ENCODE measurements around the gene STEEP1. TPM values are rescaled to one million over a fixed set of nuclear protein-coding genes. Genes with fewer than 3 reads are reported as not detected.

The STEEP1 gene
- 10 to 100 TPM; 30.9 to 33.0 TPM for total RNA-seq
- polyA plus RNA-seq = 19.2 TPM

- Mint-ChIP-seq H3K27me3 (peaks cover 0 to 6% of the 10 kb centered on the region in 2 donors), H3K36me3 (peaks cover 0 to 16% (median 0%) of the 10 kb centered on the region in 3 donors), H3K4me1 (peaks cover 19 to 33% (median 25%) of the 10 kb centered on the region in 3 donors), H3K4me3 (peak within 1 kb of the TSS; percentile 93 to 99 (median 95)), H3K9me3 (no peaks in the 10 kb centered on the region), H3K27ac (peak within 1 kb of the TSS; percentile 90 to 99 (median 96))
- Histone ChIP-seq H3K27me3 (ENCODE audit: insufficient read depth, low read length, poor library complexity, severe bottlenecking) (no peaks in the 10 kb centered on the region), H3K27ac (ENCODE audit: low read depth, low read length) (peak within 1 kb of the TSS; percentile 79), H3K36me3 (ENCODE audit: insufficient read depth, low read length) (no peaks in the 10 kb centered on the region), H3K9me3 (ENCODE audit: low read length) (no peaks in the 10 kb centered on the region), H3K4me3 (ENCODE audit: low read length) (peak within 1 kb of the TSS; percentile 82), H3K4me1 (ENCODE audit: insufficient read depth, low read length) (peaks cover 5% of the 10 kb centered on the region)
- POLR2A ChIA-PET = interaction anchor here (1.7 kb wide), 1 partner anchor 9 kb away, joined by 10 read pairs; the partner anchor contains the start of gene UBE2A
- CTCF ChIA-PET = interaction anchor here (0.9 to 1.8 kb wide), 2 partner anchors 11 to 164 kb away, joined by 3 to 4 read pairs; no protein-coding TSS in a partner anchor
- DNase-seq = peak; percentile 72 to 89 (median 79)
These were observed at the start of gene STEEP1 for GRCh38 chrX:119565107-119565663. STEEP1 (minus strand) TSS chrX:119565409; CDS start chrX:119565355, 54 bp downstream.

GRCh38 chrX:119614776-119615175 lies 49.6 kb upstream of the STEEP1 start:
- Mint-ChIP-seq H3K4me1 (peaks cover 5 to 10% (median 6%) of the 10 kb centered on the region in 3 donors), H3K4me3 (peak overlapping the region in 1 of 7 donors; percentile 13), H3K36me3 (peaks cover 0 to 15% (median 7%) of the 10 kb centered on the region in 3 donors), H3K27me3 (peaks cover 0 to 2% of the 10 kb centered on the region in 2 donors), H3K9me3 (no peaks in the 10 kb centered on the region), H3K27ac (peak overlapping the region in 3 of 8 donors; percentile 26 to 78 (median 32))
- DNase-seq = no peak
- CTCF ChIA-PET = interaction anchor here (1.1 to 1.5 kb wide), 2 partner anchors 76 to 98 kb away, joined by 3 read pairs; no protein-coding TSS in a partner anchor
- POLR2A ChIA-PET = interaction anchor here (0.6 kb wide), 1 partner anchor 11 kb away, joined by 3 read pairs; no protein-coding TSS in a partner anchor
- H3K27me3 ChIP-seq (ENCODE audit: insufficient read depth, low read length, poor library complexity, severe bottlenecking) = no peaks in the 10 kb centered on the region
- H3K27ac ChIP-seq (ENCODE audit: low read depth, low read length) = no peak overlapping the region
- H3K9me3 ChIP-seq (ENCODE audit: low read length) = no peaks in the 10 kb centered on the region
- no peak overlapping the region for H3K4me3 ChIP-seq (ENCODE audit: low read length)
- H3K36me3 ChIP-seq (ENCODE audit: insufficient read depth, low read length) = no peaks in the 10 kb centered on the region
- H3K4me1 ChIP-seq (ENCODE audit: insufficient read depth, low read length) = no peaks in the 10 kb centered on the region

GRCh38 chrX:119607018-119607389 lies 41.8 kb upstream of the STEEP1 start:
- ChIA-PET CTCF (interaction anchor here (1.0 to 2.0 kb wide), 2 partner anchors 122 to 147 kb away, joined by 4 to 7 read pairs; no protein-coding TSS in a partner anchor), POLR2A (interaction anchor here (0.5 to 2.3 kb wide), 4 partner anchors 32 to 185 kb away, joined by 3 to 20 read pairs (median 7); partner anchors contain the start of genes RPL39, SLC25A5 and UBE2A)
- no peaks in the 10 kb centered on the region for H3K36me3 ChIP-seq (ENCODE audit: insufficient read depth, low read length)
- no peaks in the 10 kb centered on the region for H3K9me3 ChIP-seq (ENCODE audit: low read length)
- H3K4me1 Mint-ChIP-seq = peaks cover 25 to 47% (median 41%) of the 10 kb centered on the region in 3 donors
- peaks cover 0 to 3% of the 10 kb centered on the region in 2 donors for H3K27me3 Mint-ChIP-seq
- H3K27ac Mint-ChIP-seq = peak overlapping the region; percentile 97 to 99 (median 99)
- H3K4me1 ChIP-seq (ENCODE audit: insufficient read depth, low read length) = peaks cover 6% of the 10 kb centered on the region
- H3K9me3 Mint-ChIP-seq = no peaks in the 10 kb centered on the region
- H3K4me3 Mint-ChIP-seq = peak overlapping the region; percentile 93 to 98 (median 94)
- H3K27ac ChIP-seq (ENCODE audit: low read depth, low read length) = peak overlapping the region; percentile 86
- peaks cover 0 to 14% (median 0%) of the 10 kb centered on the region in 3 donors for H3K36me3 Mint-ChIP-seq
- peak overlapping the region; percentile 75 for H3K4me3 ChIP-seq (ENCODE audit: low read length)
- DNase-seq = no peak
- no peaks in the 10 kb centered on the region for H3K27me3 ChIP-seq (ENCODE audit: insufficient read depth, low read length, poor library complexity, severe bottlenecking)

- Histone ChIP-seq H3K27ac (ENCODE audit: low read depth, low read length) (peak within 1 kb of the TSS; percentile 86), H3K4me3 (ENCODE audit: low read length) (peak within 1 kb of the TSS; percentile 75), H3K9me3 (ENCODE audit: low read length) (no peaks in the 10 kb centered on the region), H3K36me3 (ENCODE audit: insufficient read depth, low read length) (no peaks in the 10 kb centered on the region), H3K27me3 (ENCODE audit: insufficient read depth, low read length, poor library complexity, severe bottlenecking) (no peaks in the 10 kb centered on the region), H3K4me1 (ENCODE audit: insufficient read depth, low read length) (peaks cover 6% of the 10 kb centered on the region)
- ChIA-PET POLR2A (interaction anchor here (0.5 to 2.3 kb wide), 11 partner anchors 10 to 334 kb away, joined by 3 to 20 read pairs (median 5); partner anchors contain the start of genes RPL39, SLC25A5, SOWAHD and UBE2A), CTCF (interaction anchor here (1.0 to 2.0 kb wide), 2 partner anchors 123 to 147 kb away, joined by 4 to 7 read pairs; no protein-coding TSS in a partner anchor)
- Mint-ChIP-seq H3K4me3 (peak within 1 kb of the TSS; percentile 93 to 98 (median 94)), H3K4me1 (peaks cover 27 to 51% (median 45%) of the 10 kb centered on the region in 3 donors), H3K9me3 (no peaks in the 10 kb centered on the region), H3K36me3 (peaks cover 0 to 17% (median 0%) of the 10 kb centered on the region in 3 donors), H3K27me3 (peaks cover 0 to 3% of the 10 kb centered on the region in 2 donors), H3K27ac (peak within 1 kb of the TSS; percentile 97 to 99 (median 99))
- DNase-seq = peak; percentile 82 to 94 (median 87)
These were observed 41.2 kb upstream of the STEEP1 start, which contains the start of gene NKRF for GRCh38 chrX:119606280-119607017. NKRF (minus strand) TSS chrX:119606424.

- Mint-ChIP-seq H3K4me3 (peak overlapping the region; percentile 93 to 98 (median 94)), H3K27ac (peak overlapping the region; percentile 97 to 99 (median 99)), H3K9me3 (no peaks in the 10 kb centered on the region), H3K27me3 (peaks cover 0 to 3% of the 10 kb centered on the region in 2 donors), H3K4me1 (peaks cover 27 to 51% (median 45%) of the 10 kb centered on the region in 3 donors), H3K36me3 (peaks cover 0 to 17% (median 1%) of the 10 kb centered on the region in 3 donors)
- H3K4me1 ChIP-seq (ENCODE audit: insufficient read depth, low read length) = peaks cover 6% of the 10 kb centered on the region
- H3K9me3 ChIP-seq (ENCODE audit: low read length) = no peaks in the 10 kb centered on the region
- POLR2A ChIA-PET = interaction anchor here (0.6 to 2.3 kb wide), 10 partner anchors 9 to 186 kb away, joined by 3 to 20 read pairs (median 6); partner anchors contain the start of genes RPL39, SLC25A5, SOWAHD and UBE2A
- no peaks in the 10 kb centered on the region for H3K27me3 ChIP-seq (ENCODE audit: insufficient read depth, low read length, poor library complexity, severe bottlenecking)
- H3K36me3 ChIP-seq (ENCODE audit: insufficient read depth, low read length) = no peaks in the 10 kb centered on the region
- H3K27ac ChIP-seq (ENCODE audit: low read depth, low read length) = peak overlapping the region; percentile 86
- CTCF ChIA-PET = interaction anchor here (0.7 to 2.0 kb wide), 3 partner anchors 31 to 148 kb away, joined by 3 to 7 read pairs (median 4); no protein-coding TSS in a partner anchor
- H3K4me3 ChIP-seq (ENCODE audit: low read length) = peak overlapping the region; percentile 75
- DNase-seq = peak in 4 of 5 donors; percentile 42 to 74 (median 52)
These were observed 40.5 kb upstream of the STEEP1 start for GRCh38 chrX:119605464-119606279.

- Histone ChIP-seq H3K9me3 (ENCODE audit: low read length) (no peaks in the 10 kb centered on the region), H3K27ac (ENCODE audit: low read depth, low read length) (peak overlapping the region; percentile 61), H3K27me3 (ENCODE audit: insufficient read depth, low read length, poor library complexity, severe bottlenecking) (no peaks in the 10 kb centered on the region), H3K4me1 (ENCODE audit: insufficient read depth, low read length) (peaks cover 6% of the 10 kb centered on the region), H3K36me3 (ENCODE audit: insufficient read depth, low read length) (no peaks in the 10 kb centered on the region), H3K4me3 (ENCODE audit: low read length) (peak overlapping the region; percentile 54)
- CTCF ChIA-PET = interaction anchor here (0.7 to 2.0 kb wide), 2 partner anchors 30 to 124 kb away, joined by 3 to 7 read pairs; no protein-coding TSS in a partner anchor
- no peaks in the 10 kb centered on the region for H3K9me3 Mint-ChIP-seq
- peaks cover 0 to 19% (median 1%) of the 10 kb centered on the region in 3 donors for H3K36me3 Mint-ChIP-seq
- peaks cover 0 to 1% of the 10 kb centered on the region in 2 donors for H3K27me3 Mint-ChIP-seq
- POLR2A ChIA-PET = interaction anchor here (0.6 to 2.3 kb wide), 5 partner anchors 25 to 187 kb away, joined by 3 to 20 read pairs (median 7); partner anchors contain the start of genes RPL39, SOWAHD and UBE2A
- no peak for DNase-seq
- H3K4me1 Mint-ChIP-seq = peaks cover 23 to 47% (median 41%) of the 10 kb centered on the region in 3 donors
- peak overlapping the region; percentile 78 to 99 (median 94) for H3K27ac Mint-ChIP-seq
- H3K4me3 Mint-ChIP-seq = peak overlapping the region; percentile 92 to 98 (median 94)
These were observed 39.7 kb upstream of the STEEP1 start for GRCh38 chrX:119604766-119605463.
